ENCODE measurements around the gene POLR1H.

POLR1H gene

DNA sequence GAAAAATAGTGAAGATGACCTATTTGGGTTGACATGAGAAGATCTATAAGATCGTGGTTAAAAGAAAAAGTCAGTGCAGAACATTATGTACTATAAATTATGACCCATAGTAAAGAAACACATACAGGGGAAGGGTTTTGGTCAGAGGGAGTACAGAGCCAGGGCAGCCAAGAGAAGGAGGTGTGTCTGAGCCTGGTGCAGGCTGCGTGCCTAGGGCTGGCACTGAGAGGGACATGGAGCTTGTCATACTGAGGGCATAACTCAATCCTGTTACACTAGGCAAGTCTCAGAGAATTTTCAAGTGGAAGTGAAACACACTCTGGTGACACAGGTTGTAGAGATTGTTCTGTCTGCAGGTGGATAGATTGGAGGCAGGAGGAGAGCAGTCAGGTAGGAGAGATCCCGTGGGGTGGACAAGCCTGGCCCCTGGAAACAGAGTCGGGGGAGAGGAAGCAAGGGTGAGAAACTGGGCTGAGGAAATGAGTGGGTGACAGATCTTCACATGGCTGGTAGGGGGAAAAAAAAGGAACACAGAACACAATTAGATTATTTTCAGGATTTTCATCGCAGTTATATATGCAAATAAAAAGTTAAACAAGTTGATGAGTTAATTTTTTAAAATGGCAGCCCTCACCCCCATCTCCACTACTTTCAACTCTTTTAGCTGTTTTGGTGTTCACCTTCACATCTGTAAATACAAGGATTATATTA is 33.0 kb downstream of the POLR1H start:
- no peak for DNase-seq (ENCODE audit: extremely low read depth in 1 of 2, low read depth in 1 of 2)

DNA sequence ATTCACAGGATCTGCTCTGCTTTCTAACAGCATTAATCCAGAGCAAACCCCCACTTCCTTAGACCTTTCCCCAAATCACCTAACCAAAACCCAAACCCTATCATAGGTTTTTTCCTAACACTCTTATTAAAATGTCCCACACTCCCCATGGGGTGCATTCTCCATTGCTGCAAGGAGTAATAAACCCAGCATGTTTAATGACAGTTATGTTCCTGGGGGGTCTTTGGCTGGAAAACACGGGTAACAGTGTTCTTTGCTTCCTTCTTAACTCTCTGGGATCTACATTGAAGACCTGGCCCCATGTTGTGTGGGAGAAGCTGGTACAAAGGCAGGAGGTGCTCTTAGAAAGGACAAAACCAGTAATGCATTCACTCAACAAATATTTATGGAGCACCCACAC is 35.8 kb downstream of the POLR1H start:
- DNase-seq (ENCODE audit: extremely low read depth in 1 of 2, low read depth in 1 of 2): no peak

GRCh38 chr6:30097902-30098768 is 37.1 kb downstream of the POLR1H start:
- DNase-seq (ENCODE audit: extremely low read depth in 1 of 2, low read depth in 1 of 2): no peak

GRCh38 chr6:30100154-30100553 is 39.1 kb downstream of the POLR1H start:
- DNase-seq (ENCODE audit: extremely low read depth in 1 of 2, low read depth in 1 of 2): no peak

- DNase-seq (ENCODE audit: extremely low read depth in 1 of 2, low read depth in 1 of 2): no peak
Observed at GRCh38 chr6:30100585-30101443, 39.7 kb downstream of the POLR1H start.

- DNase-seq (ENCODE audit: extremely low read depth in 1 of 2, low read depth in 1 of 2): peak; percentile 50 to 62
Observed at GRCh38 chr6:30101444-30102413, 40.7 kb downstream of the POLR1H start.

DNA sequence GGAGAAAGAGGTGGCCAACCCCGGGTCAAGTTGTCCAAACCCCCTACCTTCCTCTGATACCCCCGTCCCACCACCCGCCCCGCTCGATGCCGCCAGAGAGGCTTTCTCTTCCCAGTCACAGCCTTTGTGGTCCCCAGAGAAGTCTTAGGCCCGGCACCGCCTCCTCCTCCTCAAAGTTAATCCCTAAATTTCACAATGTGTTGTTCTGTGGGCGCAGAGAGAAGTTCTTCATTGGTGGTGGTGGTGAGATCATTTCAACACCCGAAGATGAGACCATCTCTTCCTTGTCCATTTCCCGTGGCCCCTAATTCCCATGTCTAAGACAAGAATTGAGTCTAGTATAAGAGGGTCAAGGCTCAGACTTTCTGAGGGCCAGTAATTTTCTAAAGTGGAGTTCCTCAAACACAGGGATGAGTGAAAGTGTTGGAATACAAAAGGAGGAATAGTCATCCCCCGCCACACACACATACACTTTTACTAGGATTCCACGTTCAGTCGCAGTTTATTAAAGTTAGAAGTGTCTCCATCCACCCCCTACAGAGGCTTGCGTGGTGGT is 41.4 kb downstream of the POLR1H start:
- no peak for DNase-seq (ENCODE audit: extremely low read depth in 1 of 2, low read depth in 1 of 2)

- peak; percentile 52 to 74 for DNase-seq (ENCODE audit: extremely low read depth in 1 of 2, low read depth in 1 of 2)
Observed at GRCh38 chr6:30102970-30103871, 42.2 kb downstream of the POLR1H start.

DNA sequence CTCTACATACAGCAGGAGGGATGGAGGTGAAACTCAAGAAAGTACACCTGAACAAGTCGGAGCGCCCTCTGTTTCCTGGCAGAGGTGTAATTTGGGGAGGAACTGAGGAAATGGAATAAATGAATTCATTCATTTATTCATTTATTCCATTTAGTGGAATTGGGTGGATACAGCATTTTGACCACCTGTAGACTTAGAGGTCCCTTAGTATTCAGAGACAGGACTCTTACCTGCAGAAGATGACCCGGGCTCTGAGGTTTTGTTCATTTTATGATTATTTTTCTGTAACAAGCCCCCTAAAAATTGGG is 42.8 kb downstream of the POLR1H start:
- no peak for DNase-seq (ENCODE audit: extremely low read depth in 1 of 2, low read depth in 1 of 2)

DNA sequence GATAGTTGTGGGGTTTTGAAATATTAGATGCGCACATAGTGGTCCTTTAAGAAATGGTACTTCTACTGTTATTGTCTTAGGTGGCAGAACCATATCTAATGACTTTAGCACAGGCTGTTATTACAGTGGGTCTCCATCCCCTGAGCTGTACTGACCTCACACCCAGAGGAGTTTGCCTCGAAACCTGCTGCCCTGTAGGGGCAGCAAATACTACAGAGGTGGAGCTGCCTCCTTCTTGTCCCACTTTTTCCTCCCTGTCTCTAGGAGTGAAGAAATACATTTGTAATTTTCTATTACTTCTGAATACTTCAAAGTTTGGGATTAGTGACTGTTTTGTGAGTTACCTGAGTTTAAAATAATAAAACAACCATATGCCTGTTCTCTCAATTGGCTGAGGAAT is 43.6 kb downstream of the POLR1H start:
- DNase-seq (ENCODE audit: extremely low read depth in 1 of 2, low read depth in 1 of 2): no peak

DNA sequence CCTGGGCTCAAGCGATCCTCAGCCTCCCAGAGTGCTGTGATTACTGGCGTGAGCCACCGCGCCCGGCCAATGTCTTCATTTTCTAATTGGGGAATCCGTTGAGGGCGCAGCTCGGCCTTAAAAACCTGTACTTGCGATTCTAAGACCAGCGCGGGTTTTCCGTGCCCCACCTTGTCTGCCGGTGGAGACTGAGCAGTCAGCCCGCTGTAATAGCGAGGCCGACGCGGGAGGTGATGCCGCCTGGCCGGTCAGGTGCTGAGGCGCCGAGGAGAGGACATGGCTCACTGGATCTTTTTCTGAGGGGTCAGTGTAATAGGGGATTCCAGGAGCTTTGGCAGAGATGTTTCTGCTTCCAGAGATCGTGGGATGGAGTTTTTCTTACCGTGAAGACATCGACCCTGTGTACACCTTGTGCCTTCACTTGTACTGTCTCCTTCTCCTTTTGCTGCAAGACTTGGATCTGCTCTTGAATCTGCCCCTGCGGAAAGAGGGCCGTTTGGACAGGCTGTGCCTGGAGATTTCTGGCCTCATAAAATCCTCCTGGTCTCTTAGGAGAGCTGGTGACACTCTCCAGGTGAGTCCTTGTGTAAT is 50.3 kb downstream of the POLR1H start:
- DNase-seq (ENCODE audit: extremely low read depth in 1 of 2, low read depth in 1 of 2): no peak

DNA sequence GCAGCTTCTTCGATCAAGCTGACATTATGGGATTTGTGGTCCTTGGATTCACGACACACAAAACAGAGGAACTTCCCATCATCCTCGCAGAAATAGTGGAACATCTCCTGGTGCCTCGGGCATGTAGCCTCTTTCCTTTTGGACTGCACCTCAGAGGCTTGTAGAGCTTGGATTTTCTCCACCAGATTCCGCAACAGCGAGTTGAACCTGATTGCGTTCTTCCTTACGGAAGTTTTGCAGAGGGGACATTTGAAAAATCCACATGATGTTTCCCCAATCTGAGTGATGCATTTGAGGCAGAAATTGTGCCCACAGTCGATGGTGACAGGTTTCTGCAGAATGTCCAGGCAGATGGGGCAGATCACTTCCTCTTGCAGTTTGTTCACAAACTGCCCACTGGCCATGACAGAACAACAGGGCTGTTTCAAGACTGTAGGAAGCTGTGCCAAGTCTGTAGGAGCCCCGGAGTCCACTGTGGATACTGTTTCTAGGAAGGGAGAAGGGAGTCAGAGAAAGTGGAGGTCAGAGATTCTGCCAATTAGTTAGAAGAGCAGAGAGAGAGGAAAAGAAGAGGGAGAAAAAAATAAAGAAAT is 51.4 kb downstream of the POLR1H start:
- no peak for DNase-seq (ENCODE audit: extremely low read depth in 1 of 2, low read depth in 1 of 2)

- no peak for DNase-seq (ENCODE audit: extremely low read depth in 1 of 2, low read depth in 1 of 2)
Observed at GRCh38 chr6:30113003-30113759, 52.1 kb downstream of the POLR1H start, which contains the start of gene TRIM31. Gene TRIM31 (minus strand): TSS chr6:30113090. CDS start chr6:30112805, 285 bp downstream.

- DNase-seq (ENCODE audit: extremely low read depth in 1 of 2, low read depth in 1 of 2): no peak
Observed at GRCh38 chr6:30113841-30114240, 52.8 kb downstream of the POLR1H start.

Data from stimulated activated CD8-positive, alpha-beta memory T cell treated with anti-CD3 and anti-CD28 coated beads, Interleukin-7, amount 100 ng/mL, for 48 hours (primary cell).